H9 (cell line): Measurements from ENCODE around the gene KAT2B. TPM values are rescaled to one million over a fixed set of nuclear protein-coding genes. Genes with fewer than 3 reads are reported as not detected.

Source experiments
- DNase-seq: peaks from one replicate; pipeline ENCODE4 v3.0.0-alpha.2; 2017
- H2AFZ ChIP-seq: one replicate; pipeline ENCODE4 v1.6.1; 2013; ENCODE audit warnings: mild to moderate bottlenecking, low read length, control low read depth, moderate library complexity
- H2AK5ac ChIP-seq: 2 replicates; pipeline ENCODE4 v1.6.1; 2013; ENCODE audit warnings: low read length, control low read depth, mixed read lengths; ENCODE audit not compliant: insufficient read length
- H2BK120ac ChIP-seq: one replicate; pipeline ENCODE4 v1.6.1; 2013; ENCODE audit warnings: low read depth, mild to moderate bottlenecking, low read length, control low read depth, inconsistent platforms; ENCODE audit not compliant: poor library complexity, severe bottlenecking
- H2BK12ac ChIP-seq: 2 replicates; pipeline ENCODE4 v1.6.1; 2013; ENCODE audit warnings: low read length, control low read depth, mixed read lengths, low read depth; ENCODE audit not compliant: insufficient read length
- H2BK15ac ChIP-seq: 2 replicates; pipeline ENCODE4 v1.6.1; 2013; ENCODE audit warnings: low read depth, low read length, control low read depth
- H2BK20ac ChIP-seq: one replicate; pipeline ENCODE4 v1.6.1; 2013; ENCODE audit warnings: low read depth, mild to moderate bottlenecking, low read length, control low read depth, inconsistent platforms; ENCODE audit not compliant: poor library complexity, severe bottlenecking
- H2BK5ac ChIP-seq: 2 replicates; pipeline ENCODE4 v1.6.1; 2013; ENCODE audit warnings: low read length, control low read depth, mixed read lengths; ENCODE audit not compliant: insufficient read length
- H3K14ac ChIP-seq: 2 replicates; pipeline ENCODE4 v1.6.1; 2013; ENCODE audit warnings: low read length, control low read depth; ENCODE audit not compliant: insufficient read depth
- H3K18ac ChIP-seq: 2 replicates; pipeline ENCODE4 v1.6.1; 2013; ENCODE audit warnings: low read depth, mild to moderate bottlenecking, mixed read lengths, low read length, control low read depth; ENCODE audit not compliant: insufficient read length
- H3K23ac ChIP-seq: 2 replicates; pipeline ENCODE4 v1.6.1; 2013; ENCODE audit warnings: low read length, control low read depth, mixed read lengths, low read depth; ENCODE audit not compliant: insufficient read length
- H3K23me2 ChIP-seq: 2 replicates; pipeline ENCODE4 v1.6.1; 2013; ENCODE audit warnings: low read depth, mild to moderate bottlenecking, mixed read lengths, low read length, control low read depth; ENCODE audit not compliant: insufficient read length, poor library complexity, severe bottlenecking
- H3K27ac ChIP-seq: 2 replicates; pipeline ENCODE4 v1.5.1; 2013; ENCODE audit warnings: low read length, control low read depth, mixed read lengths, low read depth; ENCODE audit not compliant: insufficient read length
- H3K27me3 ChIP-seq: 2 replicates; pipeline ENCODE4 v1.6.1; 2013; ENCODE audit warnings: low read length, control low read depth, inconsistent platforms; ENCODE audit not compliant: insufficient read depth
- H3K4ac ChIP-seq: 2 replicates; pipeline ENCODE4 v1.6.1; 2013; ENCODE audit warnings: low read depth, mild to moderate bottlenecking, control low read depth, inconsistent platforms, low read length, moderate library complexity
- H3K4me1 ChIP-seq: 2 replicates; pipeline ENCODE4 v1.6.1; 2013; ENCODE audit warnings: low read length, control low read depth, inconsistent platforms; ENCODE audit not compliant: insufficient read depth
- H3K4me2 ChIP-seq: 2 replicates; pipeline ENCODE4 v1.6.1; 2013; ENCODE audit warnings: low read length, control low read depth, mixed read lengths; ENCODE audit not compliant: insufficient read length, insufficient read depth
- H3K56ac ChIP-seq: 2 replicates; pipeline ENCODE4 v1.6.1; 2013; ENCODE audit warnings: low read depth, mild to moderate bottlenecking, mixed read lengths, low read length, control low read depth; ENCODE audit not compliant: insufficient read length
- H3K79me1 ChIP-seq: 2 replicates; pipeline ENCODE4 v1.6.1; 2013; ENCODE audit warnings: low read depth, mild to moderate bottlenecking, moderate library complexity, low read length, control low read depth, inconsistent platforms; ENCODE audit not compliant: insufficient read depth, poor library complexity, severe bottlenecking
- H3K79me2 ChIP-seq: 2 replicates; pipeline ENCODE4 v1.6.1; 2013; ENCODE audit warnings: low read length, control low read depth, inconsistent platforms; ENCODE audit not compliant: insufficient read depth
- H3K9ac ChIP-seq: 2 replicates; pipeline ENCODE4 v1.6.1; 2013; ENCODE audit warnings: low read length, control low read depth, mixed read lengths; ENCODE audit not compliant: insufficient read length; ENCODE audit errors: extremely low read depth
- H3K9me3 ChIP-seq: one replicate; pipeline ENCODE4 v1.6.1; 2013; ENCODE audit warnings: low read depth, low read length, inconsistent platforms; ENCODE audit not compliant: control insufficient read depth
- H3T11ph ChIP-seq: one replicate; pipeline ENCODE4 v1.6.1; 2013; ENCODE audit warnings: mild to moderate bottlenecking, low read length, control low read depth, inconsistent platforms
- H4K20me1 ChIP-seq: one replicate; pipeline ENCODE4 v1.6.1; 2013; ENCODE audit not compliant: control insufficient read depth, insufficient read length, insufficient read depth
- H4K5ac ChIP-seq: 2 replicates; pipeline ENCODE4 v1.6.1; 2013; ENCODE audit warnings: low read depth, mild to moderate bottlenecking, mixed read lengths, low read length, control low read depth; ENCODE audit not compliant: insufficient read length
- H4K8ac ChIP-seq: replicated peaks from 2 replicates; pipeline ENCODE4 v1.6.1; 2013; ENCODE audit warnings: low read length, control low read depth, mixed read lengths, low read depth; ENCODE audit not compliant: insufficient read length
- H4K91ac ChIP-seq: 2 replicates; pipeline ENCODE4 v1.6.1; 2013; ENCODE audit warnings: low read depth, mild to moderate bottlenecking, moderate library complexity, mixed read lengths, low read length, control low read depth; ENCODE audit not compliant: insufficient read length
- H3K27ac Mint-ChIP-seq, 3 experiments: 2 replicates in 2 of 3; 3 replicates in 1 of 3; pipeline ENCODE4 v1.8.0; 2020 to 2021; ENCODE audit warnings: mixed read lengths in 3 of 3, mild to moderate bottlenecking in 1 of 3, moderate library complexity in 1 of 3
- H3K27me3 Mint-ChIP-seq: 2 replicates; pipeline ENCODE4 v1.8.0; 2021; ENCODE audit warnings: low read depth, mild to moderate bottlenecking, moderate library complexity, mixed read lengths
- H3K36me3 Mint-ChIP-seq, 3 experiments: 2 replicates in 2 of 3; 3 replicates in 1 of 3; pipeline ENCODE4 v1.8.0; 2020 to 2021; ENCODE audit warnings: low read depth in 3 of 3, mixed read lengths in 3 of 3; ENCODE audit not compliant: insufficient read depth in 1 of 3
- H3K4me1 Mint-ChIP-seq, 2 experiments: 2 replicates each; pipeline ENCODE4 v1.8.0; 2020; ENCODE audit warnings: mixed read lengths in 2 of 2
- H3K4me3 Mint-ChIP-seq, 2 experiments: 2 replicates in 1 of 2; 3 replicates in 1 of 2; pipeline ENCODE4 v1.8.0; 2020 to 2021; ENCODE audit warnings: mild to moderate bottlenecking in 2 of 2, mixed read lengths in 2 of 2, moderate library complexity in 1 of 2
- H3K9me3 Mint-ChIP-seq, 2 experiments: 2 replicates in 1 of 2; 3 replicates in 1 of 2; pipeline ENCODE4 v1.8.0; 2020; ENCODE audit warnings: mild to moderate bottlenecking in 2 of 2, mixed read lengths in 2 of 2, moderate library complexity in 1 of 2
- CTCF ChIP-seq: fragments of 200-600 bp; sonication (generic); conservative IDR thresholded peaks from 3 replicates; pipeline ENCODE4 v1.8.0; 2021; ENCODE audit warnings: antibody characterized with exemption, mild to moderate bottlenecking
- WGBS: extraction: QIAGEN DNeasy Blood & Tissue Kit; methylation state at CpG from one replicate; pipeline ENCODE4 v1.1.7; 2013; ENCODE audit warnings: missing lambda C conversion rate, low lambda C conversion rate, mixed read lengths; ENCODE audit not compliant: insufficient read length; ENCODE audit errors: extremely low coverage; 5-methylcytosine and 5-hydroxymethylcytosine counted together
- total RNA-seq: library from RNA; stranded (reverse); gene quantifications from 2 replicates; pipeline ENCODE4 v1.2.1, GENCODE V29; 2021

The KAT2B gene
- total RNA-seq, 1 experiment from 2014 or later: 6.3 TPM

- no peak overlapping the region for H3K4me2 ChIP-seq
- H2BK12ac ChIP-seq: no peak overlapping the region
- no peaks in the 10 kb centered on the region for H3K23me2 ChIP-seq
- H3K4me1 ChIP-seq: no peaks in the 10 kb centered on the region; the same call in 1 of the 2 replicates
- H3K4ac ChIP-seq: no peak overlapping the region
- H4K8ac ChIP-seq: no peak overlapping the region
- no peak for TF ChIP-seq CTCF
- no peaks in the 10 kb centered on the region for H3K9me3 Mint-ChIP-seq
- no peak overlapping the region for H2BK120ac ChIP-seq
- H3K79me2 ChIP-seq: no peaks in the 10 kb centered on the region
- DNase-seq: no peak
- no peak overlapping the region for H2BK15ac ChIP-seq
- H3T11ph ChIP-seq: no peak overlapping the region
- no peak overlapping the region for H4K91ac ChIP-seq
- H3K9me3 ChIP-seq: no peaks in the 10 kb centered on the region
- no peak overlapping the region for H2AFZ ChIP-seq
- H3K27me3 Mint-ChIP-seq: no peaks in the 10 kb centered on the region
- H3K18ac ChIP-seq: no peak overlapping the region
- H3K4me1 Mint-ChIP-seq: peaks cover 0 to 2% of the 10 kb centered on the region in 2 experiments; a peak in 1 of 4 replicates
- no peaks in the 10 kb centered on the region for H3K79me1 ChIP-seq
- H3K56ac ChIP-seq: no peak overlapping the region
- no peak overlapping the region for H4K5ac ChIP-seq
- no peaks in the 10 kb centered on the region for H3K27me3 ChIP-seq
- H3K23ac ChIP-seq: no peak overlapping the region
- H3K36me3 Mint-ChIP-seq: peaks cover 0 to 4% (median 0%) of the 10 kb centered on the region in 3 experiments; a peak in 1 of 7 replicates
- no peak overlapping the region for H3K27ac ChIP-seq
- H2BK5ac ChIP-seq: no peak overlapping the region
- no peak overlapping the region for H3K4me3 Mint-ChIP-seq
- no peak overlapping the region for H2BK20ac ChIP-seq
- H3K27ac Mint-ChIP-seq: no peak overlapping the region
- H4K20me1 ChIP-seq: no peaks in the 10 kb centered on the region
- WGBS: no CpG with 5 or more reads among the region's 3 CpGs
- H2AK5ac ChIP-seq: no peak overlapping the region
- no peak overlapping the region for H3K9ac ChIP-seq
- no peak overlapping the region for H3K14ac ChIP-seq
Measured at GRCh38 chr3:20055842-20056241, 15.6 kb downstream of the KAT2B start.
